CD4-positive, alpha-beta T cell treated with Interleukin-6 for 4 hours (primary cell): ENCODE results near the gene USP17L21.
"Not testable (repeated sequence)": the region's sequence is repeated elsewhere in the genome, so short reads cannot be mapped to it uniquely, and the experiment has no call there.

Experiments used
- DNase-seq: peaks from one replicate; pipeline ENCODE4 v3.0.0-alpha.2; 2020; ENCODE audit warnings: mixed read lengths

The USP17L21 gene, protein sequence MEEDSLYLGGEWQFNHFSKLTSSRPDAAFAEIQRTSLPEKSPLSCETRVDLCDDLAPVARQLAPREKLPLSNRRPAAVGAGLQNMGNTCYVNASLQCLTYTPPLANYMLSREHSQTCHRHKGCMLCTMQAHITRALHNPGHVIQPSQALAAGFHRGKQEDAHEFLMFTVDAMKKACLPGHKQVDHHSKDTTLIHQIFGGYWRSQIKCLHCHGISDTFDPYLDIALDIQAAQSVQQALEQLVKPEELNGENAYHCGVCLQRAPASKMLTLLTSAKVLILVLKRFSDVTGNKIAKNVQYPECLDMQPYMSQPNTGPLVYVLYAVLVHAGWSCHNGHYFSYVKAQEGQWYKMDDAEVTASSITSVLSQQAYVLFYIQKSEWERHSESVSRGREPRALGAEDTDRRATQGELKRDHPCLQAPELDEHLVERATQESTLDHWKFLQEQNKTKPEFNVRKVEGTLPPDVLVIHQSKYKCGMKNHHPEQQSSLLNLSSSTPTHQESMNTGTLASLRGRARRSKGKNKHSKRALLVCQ

DNA sequence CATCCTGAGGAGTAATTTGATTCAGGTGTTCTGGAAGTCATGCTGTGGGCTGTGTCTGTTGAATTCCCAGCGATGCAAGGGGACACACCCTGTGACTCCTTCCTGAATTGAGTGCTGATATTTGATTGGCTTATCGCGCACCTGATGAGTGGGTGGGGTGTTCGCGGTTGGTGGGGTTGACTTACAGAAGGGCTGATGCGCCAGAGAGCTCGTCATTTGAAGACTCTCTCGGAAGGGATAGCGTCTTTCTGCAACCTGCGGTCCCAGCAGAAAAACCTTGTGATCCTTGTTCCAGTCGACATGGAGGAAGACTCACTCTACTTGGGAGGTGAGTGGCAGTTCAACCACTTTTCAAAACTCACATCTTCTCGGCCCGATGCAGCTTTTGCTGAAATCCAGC lies at the start of gene USP17L21:
Gene USP17L21, plus strand, starts transcription at position 301 of the 400 bp plus-strand sequence. Its CDS starts 0 bp downstream, at position 301.
- not testable (repeated sequence) for DNase-seq

DNA sequence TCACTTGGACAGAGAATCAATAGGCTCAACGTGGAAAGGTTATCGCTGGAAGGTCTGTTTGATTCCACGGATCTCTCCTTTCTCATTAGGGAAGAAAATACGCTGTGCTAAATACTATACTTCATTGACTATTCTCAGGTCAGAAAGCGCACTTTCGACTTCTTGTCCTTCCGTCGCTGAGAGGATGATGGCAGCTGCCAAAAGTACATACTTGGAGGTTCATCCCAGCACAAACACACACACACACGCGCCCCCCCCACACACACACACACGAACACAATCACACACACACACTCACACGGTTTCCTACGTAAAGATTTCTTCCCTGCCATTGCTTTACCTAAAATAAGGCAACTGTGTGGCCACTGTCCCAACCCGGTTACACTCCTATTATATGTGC lies 48.0 kb upstream of the USP17L21 start:
- not testable (repeated sequence) for DNase-seq

DNA sequence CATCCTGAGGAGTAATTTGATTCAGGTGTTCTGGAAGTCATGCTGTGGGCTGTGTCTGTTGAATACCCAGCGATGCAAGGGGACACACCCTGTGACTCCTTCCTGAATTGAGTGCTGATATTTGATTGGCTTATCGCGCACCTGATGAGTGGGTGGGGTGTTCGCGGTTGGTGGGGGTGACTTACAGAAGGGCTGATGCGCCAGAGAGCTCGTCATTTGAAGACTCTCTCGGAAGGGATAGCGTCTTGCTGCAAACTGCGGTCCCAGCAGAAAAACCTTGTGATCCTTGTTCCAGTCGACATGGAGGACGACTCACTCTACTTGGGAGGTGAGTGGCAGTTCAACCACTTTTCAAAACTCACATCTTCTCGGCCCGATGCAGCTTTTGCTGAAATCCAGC lies 47.6 kb upstream of the USP17L21 start, which contains the start of gene USP17L11:
Gene USP17L11, plus strand, starts transcription at position 301 of the 400 bp plus-strand sequence. Its CDS starts 0 bp downstream, at position 301.
- DNase-seq: not testable (repeated sequence)

DNA sequence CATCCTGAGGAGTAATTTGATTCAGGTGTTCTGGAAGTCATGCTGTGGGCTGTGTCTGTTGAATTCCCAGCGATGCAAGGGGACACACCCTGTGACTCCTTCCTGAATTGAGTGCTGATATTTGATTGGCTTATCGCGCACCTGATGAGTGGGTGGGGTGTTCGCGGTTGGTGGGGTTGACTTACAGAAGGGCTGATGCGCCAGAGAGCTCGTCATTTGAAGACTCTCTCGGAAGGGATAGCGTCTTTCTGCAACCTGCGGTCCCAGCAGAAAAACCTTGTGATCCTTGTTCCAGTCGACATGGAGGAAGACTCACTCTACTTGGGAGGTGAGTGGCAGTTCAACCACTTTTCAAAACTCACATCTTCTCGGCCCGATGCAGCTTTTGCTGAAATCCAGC lies 42.8 kb upstream of the USP17L21 start, which contains the start of gene USP17L12:
Gene USP17L12, plus strand, starts transcription at position 301 of the 400 bp plus-strand sequence. Its CDS starts 0 bp downstream, at position 301.
- not testable (repeated sequence) for DNase-seq

DNA sequence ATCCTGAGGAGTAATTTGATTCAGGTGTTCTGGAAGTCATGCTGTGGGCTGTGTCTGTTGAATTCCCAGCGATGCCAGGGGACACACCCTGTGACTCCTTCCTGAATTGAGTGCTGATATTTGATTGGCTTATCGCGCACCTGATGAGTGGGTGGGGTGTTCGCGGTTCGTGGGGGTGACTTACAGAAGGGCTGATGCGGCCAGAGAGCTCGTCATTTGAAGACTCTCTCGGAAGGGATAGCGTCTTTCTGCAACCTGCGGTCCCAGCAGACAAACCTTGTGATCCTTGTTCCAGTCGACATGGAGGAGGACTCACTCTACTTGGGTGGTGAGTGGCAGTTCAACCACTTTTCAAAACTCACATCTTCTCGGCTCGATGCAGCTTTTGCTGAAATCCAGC lies 38.1 kb upstream of the USP17L21 start, which contains the start of gene USP17L13:
Gene USP17L13, plus strand, starts transcription at position 301 of the 400 bp plus-strand sequence. Its CDS starts 0 bp downstream, at position 301.
- DNase-seq: not testable (repeated sequence)

DNA sequence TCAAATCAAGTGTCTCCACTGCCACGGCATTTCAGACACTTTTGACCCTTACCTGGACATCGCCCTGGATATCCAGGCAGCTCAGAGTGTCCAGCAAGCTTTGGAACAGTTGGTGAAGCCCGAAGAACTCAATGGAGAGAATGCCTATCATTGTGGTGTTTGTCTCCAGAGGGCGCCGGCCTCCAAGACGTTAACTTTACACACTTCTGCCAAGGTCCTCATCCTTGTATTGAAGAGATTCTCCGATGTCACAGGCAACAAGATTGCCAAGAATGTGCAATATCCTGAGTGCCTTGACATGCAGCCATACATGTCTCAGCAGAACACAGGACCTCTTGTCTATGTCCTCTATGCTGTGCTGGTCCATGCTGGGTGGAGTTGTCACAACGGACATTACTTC lies 32.4 kb upstream of the USP17L21 start:
- DNase-seq: not testable (repeated sequence)

DNA sequence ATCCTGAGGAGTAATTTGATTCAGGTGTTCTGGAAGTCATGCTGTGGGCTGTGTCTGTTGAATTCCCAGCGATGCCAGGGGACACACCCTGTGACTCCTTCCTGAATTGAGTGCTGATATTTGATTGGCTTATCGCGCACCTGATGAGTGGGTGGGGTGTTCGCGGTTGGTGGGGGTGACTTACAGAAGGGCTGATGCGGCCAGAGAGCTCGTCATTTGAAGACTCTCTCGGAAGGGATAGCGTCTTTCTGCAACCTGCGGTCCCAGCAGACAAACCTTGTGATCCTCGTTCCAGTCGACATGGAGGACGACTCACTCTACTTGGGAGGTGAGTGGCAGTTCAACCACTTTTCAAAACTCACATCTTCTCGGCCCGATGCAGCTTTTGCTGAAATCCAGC lies 28.6 kb upstream of the USP17L21 start, which contains the start of gene USP17L15:
Gene USP17L15, plus strand, starts transcription at position 301 of the 400 bp plus-strand sequence. Its CDS starts 0 bp downstream, at position 301.
- not testable (repeated sequence) for DNase-seq

DNA sequence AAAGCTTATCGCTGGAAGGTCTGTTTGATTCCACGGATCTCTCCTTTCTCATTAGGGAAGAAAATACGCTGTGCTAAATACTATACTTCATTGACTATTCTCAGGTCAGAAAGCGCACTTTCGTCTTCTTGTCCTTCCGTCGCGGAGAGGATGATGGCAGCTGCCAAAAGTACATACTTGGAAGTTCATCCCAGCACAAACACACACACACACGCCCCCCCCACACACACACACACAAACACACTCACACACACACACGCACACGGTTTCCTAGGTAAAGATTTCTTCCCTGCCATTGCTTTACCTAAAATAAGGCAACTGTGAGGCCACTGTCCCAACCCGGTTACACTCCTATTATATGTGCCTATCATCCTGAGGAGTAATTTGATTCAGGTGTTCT lies 24.2 kb upstream of the USP17L21 start:
- peak; percentile 0 for DNase-seq

DNA sequence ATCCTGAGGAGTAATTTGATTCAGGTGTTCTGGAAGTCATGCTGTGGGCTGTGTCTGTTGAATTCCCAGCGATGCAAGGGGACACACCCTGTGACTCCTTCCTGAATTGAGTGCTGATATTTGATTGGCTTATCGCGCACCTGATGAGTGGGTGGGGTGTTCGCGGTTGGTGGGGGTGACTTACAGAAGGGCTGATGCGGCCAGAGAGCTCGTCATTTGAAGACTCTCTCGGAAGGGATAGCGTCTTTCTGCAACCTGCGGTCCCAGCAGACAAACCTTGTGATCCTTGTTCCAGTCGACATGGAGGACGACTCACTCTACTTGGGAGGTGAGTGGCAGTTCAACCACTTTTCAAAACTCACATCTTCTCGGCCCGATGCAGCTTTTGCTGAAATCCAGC lies 19.1 kb upstream of the USP17L21 start, which contains the start of gene USP17L17:
Gene USP17L17, plus strand, starts transcription at position 301 of the 400 bp plus-strand sequence. Its CDS starts 0 bp downstream, at position 301.
- not testable (repeated sequence) for DNase-seq

DNA sequence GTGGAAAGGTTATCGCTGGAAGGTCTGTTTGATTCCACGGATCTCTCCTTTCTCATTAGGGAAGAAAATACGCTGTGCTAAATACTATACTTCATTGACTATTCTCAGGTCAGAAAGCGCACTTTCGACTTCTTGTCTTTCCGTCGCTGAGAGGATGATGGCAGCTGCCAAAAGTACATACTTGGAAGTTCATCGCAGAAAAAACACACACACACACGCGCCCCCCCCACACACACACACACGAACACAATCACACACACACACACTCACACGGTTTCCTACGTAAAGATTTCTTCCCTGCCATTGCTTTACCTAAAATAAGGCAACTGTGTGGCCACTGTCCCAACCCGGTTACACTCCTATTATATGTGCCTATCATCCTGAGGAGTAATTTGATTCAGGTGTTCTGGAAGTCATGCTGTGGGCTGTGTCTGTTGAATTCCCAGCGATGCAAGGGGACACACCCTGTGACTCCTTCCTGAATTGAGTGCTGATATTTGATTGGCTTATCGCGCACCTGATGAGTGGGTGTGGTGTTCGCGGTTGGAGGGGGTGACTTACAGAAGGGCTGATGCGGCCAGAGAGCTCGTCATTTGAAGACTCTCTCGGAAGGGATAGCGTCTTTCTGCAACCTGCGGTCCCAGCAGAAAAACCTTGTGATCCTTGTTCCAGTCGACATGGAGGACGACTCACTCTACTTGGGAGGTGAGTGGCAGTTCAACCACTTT lies 14.6 kb upstream of the USP17L21 start, which contains the start of gene USP17L18:
Gene USP17L18, plus strand, starts transcription at position 678 of the 728 bp plus-strand sequence. Its CDS starts 0 bp downstream, at position 678.
- not testable (repeated sequence) for DNase-seq

DNA sequence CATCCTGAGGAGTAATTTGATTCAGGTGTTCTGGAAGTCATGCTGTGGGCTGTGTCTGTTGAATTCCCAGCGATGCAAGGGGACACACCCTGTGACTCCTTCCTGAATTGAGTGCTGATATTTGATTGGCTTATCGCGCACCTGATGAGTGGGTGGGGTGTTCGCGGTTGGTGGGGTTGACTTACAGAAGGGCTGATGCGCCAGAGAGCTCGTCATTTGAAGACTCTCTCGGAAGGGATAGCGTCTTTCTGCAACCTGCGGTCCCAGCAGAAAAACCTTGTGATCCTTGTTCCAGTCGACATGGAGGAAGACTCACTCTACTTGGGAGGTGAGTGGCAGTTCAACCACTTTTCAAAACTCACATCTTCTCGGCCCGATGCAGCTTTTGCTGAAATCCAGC lies 9.6 kb upstream of the USP17L21 start, which contains the start of gene USP17L19:
Gene USP17L19, plus strand, starts transcription at position 301 of the 400 bp plus-strand sequence. Its CDS starts 0 bp downstream, at position 301.
- not testable (repeated sequence) for DNase-seq

DNA sequence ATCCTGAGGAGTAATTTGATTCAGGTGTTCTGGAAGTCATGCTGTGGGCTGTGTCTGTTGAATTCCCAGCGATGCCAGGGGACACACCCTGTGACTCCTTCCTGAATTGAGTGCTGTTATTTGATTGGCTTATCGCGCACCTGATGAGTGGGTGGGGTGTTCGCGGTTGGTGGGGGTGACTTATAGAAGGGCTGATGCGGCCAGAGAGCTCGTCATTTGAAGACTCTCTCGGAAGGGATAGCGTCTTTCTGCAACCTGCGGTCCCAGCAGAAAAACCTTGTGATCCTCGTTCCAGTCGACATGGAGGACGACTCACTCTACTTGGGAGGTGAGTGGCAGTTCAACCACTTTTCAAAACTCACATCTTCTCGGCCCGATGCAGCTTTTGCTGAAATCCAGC lies 4.8 kb upstream of the USP17L21 start, which contains the start of gene USP17L20:
Gene USP17L20, plus strand, starts transcription at position 301 of the 400 bp plus-strand sequence. Its CDS starts 0 bp downstream, at position 301.
- not testable (repeated sequence) for DNase-seq

DNA sequence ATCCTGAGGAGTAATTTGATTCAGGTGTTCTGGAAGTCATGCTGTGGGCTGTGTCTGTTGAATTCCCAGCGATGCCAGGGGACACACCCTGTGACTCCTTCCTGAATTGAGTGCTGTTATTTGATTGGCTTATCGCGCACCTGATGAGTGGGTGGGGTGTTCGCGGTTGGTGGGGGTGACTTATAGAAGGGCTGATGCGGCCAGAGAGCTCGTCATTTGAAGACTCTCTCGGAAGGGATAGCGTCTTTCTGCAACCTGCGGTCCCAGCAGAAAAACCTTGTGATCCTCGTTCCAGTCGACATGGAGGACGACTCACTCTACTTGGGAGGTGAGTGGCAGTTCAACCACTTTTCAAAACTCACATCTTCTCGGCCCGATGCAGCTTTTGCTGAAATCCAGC lies 4.6 kb downstream of the USP17L21 start, which contains the start of gene USP17L22:
Gene USP17L22, plus strand, starts transcription at position 301 of the 400 bp plus-strand sequence. Its CDS starts 0 bp downstream, at position 301.
- not testable (repeated sequence) for DNase-seq

DNA sequence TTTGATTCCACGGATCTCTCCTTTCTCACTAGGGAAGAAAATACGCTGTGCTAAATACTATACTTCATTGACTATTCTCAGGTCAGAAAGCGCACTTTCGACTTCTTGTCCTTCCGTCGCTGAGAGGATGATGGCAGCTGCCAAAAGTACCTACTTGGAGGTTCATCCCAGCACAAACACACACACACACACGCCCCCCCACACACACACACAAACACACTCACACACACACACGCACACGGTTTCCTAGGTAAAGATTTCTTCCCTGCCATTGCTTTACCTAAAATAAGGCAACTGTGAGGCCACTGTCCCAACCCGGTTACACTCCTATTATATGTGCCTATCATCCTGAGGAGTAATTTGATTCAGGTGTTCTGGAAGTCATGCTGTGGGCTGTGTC lies 9.0 kb downstream of the USP17L21 start:
- not testable (repeated sequence) for DNase-seq
